AG09319 (cell line): ENCODE results near the gene PSMD14.

Source experiments
- DNase-seq: peaks from one replicate; pipeline ENCODE4 v3.0.0-alpha.2; 2010; ENCODE audit warnings: low read depth; ENCODE audit errors: extremely low read depth
- CTCF ChIP-seq: IDR thresholded peaks from 2 replicates; pipeline ENCODE4 v1.5.1; 2011; ENCODE audit warnings: low read depth, mild to moderate bottlenecking, inconsistent platforms, low read length, moderate library complexity

Gene PSMD14

GRCh38 chr2:161417438-161418274 is 109.4 kb downstream of the PSMD14 start:
- TF ChIP-seq CTCF = no peak

GRCh38 chr2:161418275-161418714 is 110.1 kb downstream of the PSMD14 start:
- TF ChIP-seq CTCF = no peak
- DNase-seq = no peak

More at GRCh38 chr2:161417438-161418274, 109.4 kb downstream of the PSMD14 start:
- DNase-seq = no peak

GRCh38 chr2:161418715-161419637 is 110.8 kb downstream of the PSMD14 start:
- no peak for TF ChIP-seq CTCF
- DNase-seq = no peak

- TF ChIP-seq CTCF = no peak
- no peak for DNase-seq
These were observed 111.5 kb downstream of the PSMD14 start for GRCh38 chr2:161419638-161420190.

- no peak for DNase-seq
- TF ChIP-seq CTCF = no peak
These were observed 112.3 kb downstream of the PSMD14 start for GRCh38 chr2:161420406-161421074.

- no peak for DNase-seq
- no peak for TF ChIP-seq CTCF
These were observed 113.5 kb downstream of the PSMD14 start for GRCh38 chr2:161421686-161422085.
